Fibroblast of mammary gland (primary cell): ENCODE measurements around the gene ARIH2.

Experiments used
- DNase-seq: peaks from one replicate; pipeline ENCODE4 v3.0.0-alpha.2; 2010; ENCODE audit warnings: low read depth
- H3K4me3 ChIP-seq: 2 replicates; pipeline ENCODE4 v1.5.1; 2011; ENCODE audit warnings: low read depth, mild to moderate bottlenecking, low read length, moderate library complexity; ENCODE audit not compliant: control insufficient read depth
- TF ChIP-seq, protein P1 (sequence below): conservative IDR thresholded peaks from 2 replicates; pipeline ENCODE4 v1.5.1; 2011; ENCODE audit warnings: low read depth, low read length, inconsistent platforms; ENCODE audit not compliant: control insufficient read depth, insufficient read depth

Gene ARIH2

DNA sequence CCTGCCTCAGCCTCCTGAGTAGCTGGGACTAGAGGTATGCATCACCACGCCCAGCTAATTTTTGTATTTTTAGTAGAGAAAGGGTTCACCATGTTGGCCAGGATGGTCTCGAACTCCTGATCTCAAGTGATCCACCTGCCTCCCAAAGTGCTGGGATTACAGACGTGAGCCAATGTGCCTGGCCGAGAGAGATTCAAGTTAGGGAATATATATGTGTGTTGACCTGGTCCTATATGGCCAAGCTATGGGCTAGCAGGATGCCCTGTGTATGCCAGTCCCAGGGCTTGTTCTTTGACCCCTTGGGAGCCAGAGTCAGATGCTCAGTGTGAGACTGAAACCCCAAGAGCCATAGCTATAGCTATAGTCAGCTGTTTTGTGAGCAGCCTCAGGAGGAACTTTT is 105.1 kb downstream of the ARIH2 start:
- no peak for DNase-seq

DNA sequence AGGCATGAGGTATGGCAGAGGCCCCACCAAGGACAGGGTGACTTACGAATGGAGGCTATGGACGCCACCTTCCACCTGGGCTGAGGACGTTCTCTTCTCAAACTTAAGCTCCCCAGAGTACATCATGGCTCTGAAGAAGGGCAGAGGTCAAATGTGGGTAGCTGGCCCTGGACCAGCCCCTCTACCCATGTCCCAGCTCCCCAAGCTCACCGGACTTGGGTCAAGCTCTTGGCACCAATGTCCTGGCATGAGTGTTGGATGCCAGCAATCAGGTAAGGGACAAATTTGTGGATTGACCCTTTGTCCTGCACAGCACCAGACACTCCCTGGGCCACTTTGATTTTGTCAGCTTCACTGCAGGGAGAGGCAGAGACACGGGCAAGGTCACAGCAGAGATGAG is 105.8 kb downstream of the ARIH2 start:
- TF ChIP-seq, protein P1, sequence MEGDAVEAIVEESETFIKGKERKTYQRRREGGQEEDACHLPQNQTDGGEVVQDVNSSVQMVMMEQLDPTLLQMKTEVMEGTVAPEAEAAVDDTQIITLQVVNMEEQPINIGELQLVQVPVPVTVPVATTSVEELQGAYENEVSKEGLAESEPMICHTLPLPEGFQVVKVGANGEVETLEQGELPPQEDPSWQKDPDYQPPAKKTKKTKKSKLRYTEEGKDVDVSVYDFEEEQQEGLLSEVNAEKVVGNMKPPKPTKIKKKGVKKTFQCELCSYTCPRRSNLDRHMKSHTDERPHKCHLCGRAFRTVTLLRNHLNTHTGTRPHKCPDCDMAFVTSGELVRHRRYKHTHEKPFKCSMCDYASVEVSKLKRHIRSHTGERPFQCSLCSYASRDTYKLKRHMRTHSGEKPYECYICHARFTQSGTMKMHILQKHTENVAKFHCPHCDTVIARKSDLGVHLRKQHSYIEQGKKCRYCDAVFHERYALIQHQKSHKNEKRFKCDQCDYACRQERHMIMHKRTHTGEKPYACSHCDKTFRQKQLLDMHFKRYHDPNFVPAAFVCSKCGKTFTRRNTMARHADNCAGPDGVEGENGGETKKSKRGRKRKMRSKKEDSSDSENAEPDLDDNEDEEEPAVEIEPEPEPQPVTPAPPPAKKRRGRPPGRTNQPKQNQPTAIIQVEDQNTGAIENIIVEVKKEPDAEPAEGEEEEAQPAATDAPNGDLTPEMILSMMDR: no peak
- no peak for DNase-seq
- H3K4me3 ChIP-seq: no peak overlapping the region

More for the DNA sequence above, 105.1 kb downstream of the ARIH2 start:
- H3K4me3 ChIP-seq: no peak overlapping the region
- TF ChIP-seq, protein P1: no peak

DNA sequence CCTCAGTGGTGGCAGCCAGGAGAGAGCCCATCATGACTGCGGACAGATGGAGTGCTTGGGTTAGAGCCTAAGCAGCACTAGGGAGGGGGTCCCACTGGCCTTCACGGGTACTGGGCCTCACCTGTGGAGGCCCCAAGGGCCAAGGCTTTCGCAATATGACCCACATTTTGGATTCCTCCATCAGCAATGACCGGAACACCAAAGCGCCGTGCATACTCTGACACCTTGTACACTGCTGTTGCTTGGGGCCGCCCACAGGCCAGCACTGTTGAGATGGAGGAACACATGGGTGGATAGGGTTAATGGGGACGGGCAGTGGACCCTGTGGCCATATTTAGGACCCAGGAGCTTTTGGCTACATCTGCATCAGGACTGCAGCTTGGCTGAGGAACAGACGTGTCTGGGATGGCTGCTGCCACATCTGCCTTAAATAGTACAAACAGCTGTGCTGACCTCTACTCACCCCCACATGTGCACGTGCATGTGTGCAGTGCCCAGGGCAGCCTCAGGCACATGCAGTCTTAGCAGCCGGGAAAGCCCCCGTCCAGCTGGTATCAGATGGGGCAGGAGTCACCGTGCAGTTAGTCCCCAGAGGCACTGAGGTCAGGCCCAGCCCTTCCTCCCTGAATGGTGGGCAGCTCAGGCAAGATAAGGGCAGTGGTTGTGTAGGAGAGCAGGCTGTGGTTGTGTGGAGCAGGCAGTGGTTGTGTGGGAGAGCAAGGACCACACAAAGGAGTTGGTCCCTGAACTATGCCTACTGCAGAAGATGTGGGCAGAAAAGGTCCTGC is 106.6 kb downstream of the ARIH2 start:
- TF ChIP-seq, protein P1: no peak
- no peak overlapping the region for H3K4me3 ChIP-seq
- no peak for DNase-seq

DNA sequence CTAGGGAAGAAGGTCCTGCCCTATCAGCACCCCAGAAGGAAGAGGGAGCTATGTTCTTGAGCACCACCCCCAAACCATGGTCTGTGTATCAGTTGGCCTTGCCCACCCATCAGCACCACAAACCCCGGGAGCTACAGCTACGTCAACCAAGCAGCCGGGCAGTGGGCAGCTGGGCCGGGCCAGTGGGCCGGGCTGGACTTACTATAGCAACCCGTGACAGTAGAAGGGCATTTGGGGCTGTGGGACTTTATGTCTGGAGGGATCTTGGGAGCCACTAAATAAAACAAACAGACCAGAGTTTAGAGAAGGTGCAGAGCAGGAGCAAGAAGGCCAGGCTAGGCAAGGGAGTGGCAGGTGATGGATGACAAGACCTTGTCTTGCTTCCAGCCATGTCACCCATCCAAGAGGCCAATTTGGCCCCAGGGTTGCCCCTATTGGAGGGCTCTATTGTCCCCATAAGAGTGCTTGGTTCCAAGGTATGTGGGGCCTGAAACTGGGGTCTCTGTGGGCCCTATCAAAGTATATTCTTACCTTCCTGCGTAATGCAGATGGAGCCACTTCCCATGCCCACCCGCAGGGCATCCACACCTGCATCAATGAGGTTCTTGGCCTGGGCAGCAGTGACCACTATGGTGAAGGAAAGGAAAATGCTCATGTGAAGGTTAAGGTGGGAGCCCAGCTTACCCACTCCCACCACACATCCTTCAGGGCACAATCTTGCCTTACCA is 107.3 kb downstream of the ARIH2 start:
- TF ChIP-seq, protein P1: no peak
- H3K4me3 ChIP-seq: no peak overlapping the region
- no peak for DNase-seq

DNA sequence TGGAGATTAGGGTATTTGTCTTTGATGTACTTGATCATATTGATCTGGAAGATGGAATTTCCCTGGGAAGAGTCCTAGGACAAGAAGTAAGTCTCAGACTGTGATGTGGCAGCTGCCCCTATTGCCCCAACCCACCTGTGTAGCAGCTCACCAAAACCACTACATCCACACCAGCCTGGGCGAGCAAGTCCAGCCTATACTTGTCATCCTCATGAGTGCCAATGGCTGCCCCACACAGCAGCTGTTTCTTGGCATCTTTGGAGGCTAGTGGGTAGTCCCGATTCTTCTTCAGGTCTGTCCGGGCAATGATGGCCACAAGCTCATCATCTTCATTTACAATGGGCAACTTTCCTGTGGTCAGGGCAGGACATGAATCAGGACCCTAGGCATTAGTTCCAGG is 107.9 kb downstream of the ARIH2 start:
- no peak for DNase-seq
- H3K4me3 ChIP-seq: no peak overlapping the region
- TF ChIP-seq, protein P1: no peak

DNA sequence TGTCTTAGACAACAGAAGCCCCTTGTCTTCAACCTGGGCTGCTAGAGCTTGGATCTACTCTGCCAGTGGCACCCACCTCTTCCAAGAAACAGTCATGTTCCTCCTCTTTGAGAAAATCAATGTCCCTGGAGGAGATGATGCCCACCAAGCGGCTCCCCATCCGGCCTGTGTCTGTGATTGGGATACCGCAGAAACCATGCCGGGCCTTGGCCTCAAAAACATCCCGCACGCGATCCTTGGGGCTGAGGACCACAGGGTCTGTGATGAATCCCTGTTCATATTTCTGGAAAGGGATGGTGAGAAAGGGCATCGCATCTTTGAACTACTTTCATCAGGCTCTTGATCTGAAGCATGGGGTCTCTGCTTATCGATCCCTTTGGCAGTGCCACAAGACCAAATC is 109.0 kb downstream of the ARIH2 start:
- no peak for DNase-seq
- TF ChIP-seq, protein P1: no peak
- no peak overlapping the region for H3K4me3 ChIP-seq

DNA sequence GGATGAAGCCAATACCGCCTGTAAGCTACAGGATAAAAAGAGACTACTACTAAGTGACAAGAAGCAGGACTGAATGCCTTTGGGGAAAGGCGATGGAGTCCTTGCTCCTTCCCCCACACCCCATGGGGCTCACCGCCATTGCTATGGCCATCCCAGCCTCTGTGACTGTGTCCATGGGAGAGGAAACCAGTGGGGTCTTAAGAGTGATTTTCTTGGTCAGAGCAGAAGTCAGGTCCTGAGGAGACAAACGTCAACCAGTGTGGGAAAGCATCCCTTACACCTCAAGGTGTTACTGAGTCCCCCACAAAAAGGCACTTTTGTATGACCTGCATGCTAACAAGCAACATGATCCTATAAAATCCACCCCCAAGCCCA is 109.6 kb downstream of the ARIH2 start:
- no peak for DNase-seq
- TF ChIP-seq, protein P1: no peak

More for the DNA sequence above, 109.6 kb downstream of the ARIH2 start:
- H3K4me3 ChIP-seq: peak overlapping the region; percentile 93
